Choroid plexus epithelial cell (primary cell): Measurements from ENCODE around the gene TMEM106C.

Experiments
- DNase-seq: peaks from one replicate; pipeline ENCODE4 v3.0.0-alpha.2; 2010; ENCODE audit warnings: low read depth
- H3K4me3 ChIP-seq: 2 replicates; pipeline ENCODE4 v1.5.1; 2011; ENCODE audit warnings: low read depth, mild to moderate bottlenecking, control low read depth, low read length, moderate library complexity
- CTCF ChIP-seq: conservative IDR thresholded peaks from 2 replicates; pipeline ENCODE4 v1.5.1; 2011; ENCODE audit warnings: low read depth, mild to moderate bottlenecking, control low read depth, inconsistent platforms, low read length, moderate library complexity

Gene TMEM106C

GRCh38 chr12:47942614-47943225 is 20.7 kb upstream of the TMEM106C start:
- no peak overlapping the region for H3K4me3 ChIP-seq
- TF ChIP-seq CTCF = no peak
- no peak for DNase-seq

GRCh38 chr12:47943623-47944340 is 19.6 kb upstream of the TMEM106C start:
- H3K4me3 ChIP-seq = no peak overlapping the region
- TF ChIP-seq CTCF = no peak
- DNase-seq = no peak

- DNase-seq = no peak
- TF ChIP-seq CTCF = no peak
- H3K4me3 ChIP-seq = no peak overlapping the region
These were observed 18.6 kb upstream of the TMEM106C start for GRCh38 chr12:47944685-47945340.

- no peak for DNase-seq
- no peak for TF ChIP-seq CTCF
- no peak overlapping the region for H3K4me3 ChIP-seq
These were observed 18.1 kb upstream of the TMEM106C start for GRCh38 chr12:47945341-47945728.

- no peak for TF ChIP-seq CTCF
- DNase-seq = peak; percentile 28
- H3K4me3 ChIP-seq = no peak overlapping the region
These were observed 16.7 kb upstream of the TMEM106C start for GRCh38 chr12:47946413-47947323.

- no peak for TF ChIP-seq CTCF
- DNase-seq = peak; percentile 13
- no peak overlapping the region for H3K4me3 ChIP-seq
These were observed 16.1 kb upstream of the TMEM106C start for GRCh38 chr12:47947341-47947740.
